Smooth muscle cell (in vitro differentiated cells): Measurements from ENCODE around the gene UBE3C. TPM values are rescaled to one million over a fixed set of nuclear protein-coding genes. Genes with fewer than 3 reads are reported as not detected.

Experiments
- DNase-seq: peaks from one replicate; lab custom pipeline; 2025; ENCODE audit not compliant: unreplicated experiment; lab: John Stamatoyannopoulos, UW
- H2AFZ ChIP-seq: fragments of 200-600 bp; sonication (generic); 2 replicates; pipeline ENCODE4 v1.6.0; 2016; ENCODE audit warnings: antibody characterized with exemption, low read depth, mild to moderate bottlenecking
- H3F3A ChIP-seq: fragments of 200-600 bp; sonication (generic); 2 replicates; pipeline ENCODE4 v1.6.0; 2017; ENCODE audit warnings: antibody characterized with exemption, low read depth
- H3K27ac ChIP-seq: fragments of 200-600 bp; sonication (generic); 2 replicates; pipeline ENCODE4 v1.5.1; 2016; ENCODE audit warnings: low read depth, mild to moderate bottlenecking
- H3K27me3 ChIP-seq: fragments of 200-600 bp; sonication (generic); 2 replicates; pipeline ENCODE4 v1.6.1; 2016; ENCODE audit warnings: low read depth, mild to moderate bottlenecking
- H3K36me3 ChIP-seq: fragments of 200-600 bp; sonication (generic); 2 replicates; pipeline ENCODE4 v1.5.1; 2016; ENCODE audit warnings: low read depth
- H3K4me1 ChIP-seq: fragments of 200-600 bp; sonication (generic); 2 replicates; pipeline ENCODE4 v1.5.1; 2016; ENCODE audit warnings: low read depth
- H3K4me2 ChIP-seq: fragments of 200-600 bp; sonication (generic); 2 replicates; pipeline ENCODE4 v1.6.0; 2016; ENCODE audit warnings: mild to moderate bottlenecking
- H3K4me3 ChIP-seq: fragments of 200-600 bp; sonication (generic); 2 replicates; pipeline ENCODE4 v1.5.1; 2016; ENCODE audit warnings: mild to moderate bottlenecking
- H3K79me2 ChIP-seq: fragments of 200-600 bp; sonication (generic); 2 replicates; pipeline ENCODE4 v1.6.0; 2016; ENCODE audit warnings: low read depth, mild to moderate bottlenecking
- H3K9ac ChIP-seq: fragments of 200-600 bp; sonication (generic); 2 replicates; pipeline ENCODE4 v1.6.0; 2016; ENCODE audit warnings: low read depth
- H3K9me3 ChIP-seq: fragments of 200-600 bp; sonication (generic); replicated peaks from 2 replicates; pipeline ENCODE4 v1.5.1; 2016; ENCODE audit warnings: low read depth
- H4K20me1 ChIP-seq: fragments of 200-600 bp; sonication (generic); 2 replicates; pipeline ENCODE4 v1.6.0; 2016; ENCODE audit warnings: low read depth
- CTCF ChIP-seq: fragments of 200-600 bp; sonication (generic); IDR thresholded peaks from 2 replicates; pipeline ENCODE4 v1.5.1; 2017; ENCODE audit warnings: borderline replicate concordance, mild to moderate bottlenecking, antibody characterized with exemption; ENCODE audit not compliant: insufficient read depth, poor library complexity, severe bottlenecking
- WGBS: methylation state at CpG from one replicate; pipeline ENCODE4 v1.1.7; 2016; ENCODE audit warnings: low lambda C conversion rate; 5-methylcytosine and 5-hydroxymethylcytosine counted together
- polyA plus RNA-seq: library from polyadenylated mRNA; unstranded; fragments of >200 nt; fragmentation: Nextera tagmentation; extraction: Ambion mirVana; gene quantifications from 2 replicates; pipeline ENCODE4 v1.2.1, GENCODE V29; 2016
- total RNA-seq: library from RNA; depleted of rRNA; stranded (reverse); fragments of >200 nt; gene quantifications from 2 replicates; pipeline ENCODE4 v1.2.3, GENCODE V29; 2014

UBE3C gene
- total and polyA plus RNA-seq, 2 experiments from 2014 or later = 16.3 to 43.1 TPM

- no peak overlapping the region for H3K27ac ChIP-seq
- no peak overlapping the region for H2AFZ ChIP-seq
- H3K27me3 ChIP-seq = no peaks in the 10 kb centered on the region
- no peak overlapping the region for H3K4me2 ChIP-seq
- H3K36me3 ChIP-seq = no peaks in the 10 kb centered on the region
- no peaks in the 10 kb centered on the region for H3K4me1 ChIP-seq
- H3K9ac ChIP-seq = no peak overlapping the region
- H3K9me3 ChIP-seq = no peaks in the 10 kb centered on the region
- no peaks in the 10 kb centered on the region for H4K20me1 ChIP-seq
- no peak overlapping the region for H3K4me3 ChIP-seq
- H3F3A ChIP-seq = no peaks in the 10 kb centered on the region
- no peaks in the 10 kb centered on the region for H3K79me2 ChIP-seq
- WGBS = 94% methylated on average over 13 of the region's 39 CpGs
- no peak for TF ChIP-seq CTCF
- no peak for DNase-seq
Measured at GRCh38 chr7:157279741-157280215, 141.1 kb downstream of the UBE3C start.

GRCh38 chr7:157280216-157280841, 141.6 kb downstream of the UBE3C start:
- no peaks in the 10 kb centered on the region for H3K79me2 ChIP-seq
- no peaks in the 10 kb centered on the region for H3F3A ChIP-seq
- H3K4me3 ChIP-seq = no peak overlapping the region
- 97% methylated on average over 24 of the region's 24 CpGs for WGBS
- no peaks in the 10 kb centered on the region for H4K20me1 ChIP-seq
- no peaks in the 10 kb centered on the region for H3K4me1 ChIP-seq
- no peak overlapping the region for H2AFZ ChIP-seq
- DNase-seq = no peak
- H3K27ac ChIP-seq = no peak overlapping the region
- H3K9ac ChIP-seq = no peak overlapping the region
- H3K36me3 ChIP-seq = no peaks in the 10 kb centered on the region
- H3K4me2 ChIP-seq = no peak overlapping the region
- H3K27me3 ChIP-seq = no peaks in the 10 kb centered on the region
- TF ChIP-seq CTCF = no peak
- no peaks in the 10 kb centered on the region for H3K9me3 ChIP-seq

- H3K36me3 ChIP-seq = no peaks in the 10 kb centered on the region
- H4K20me1 ChIP-seq = no peaks in the 10 kb centered on the region
- H3K27me3 ChIP-seq = no peaks in the 10 kb centered on the region
- H3K4me1 ChIP-seq = no peaks in the 10 kb centered on the region
- no peak overlapping the region for H3K27ac ChIP-seq
- DNase-seq = no peak
- no peak overlapping the region for H2AFZ ChIP-seq
- H3K4me3 ChIP-seq = no peak overlapping the region
- no peaks in the 10 kb centered on the region for H3F3A ChIP-seq
- no peak for TF ChIP-seq CTCF
- H3K4me2 ChIP-seq = no peak overlapping the region
- H3K9me3 ChIP-seq = no peaks in the 10 kb centered on the region
- WGBS = 94% methylated on average over 24 of the region's 24 CpGs
- H3K79me2 ChIP-seq = no peaks in the 10 kb centered on the region
- no peak overlapping the region for H3K9ac ChIP-seq
Measured at GRCh38 chr7:157281221-157281998, 142.7 kb downstream of the UBE3C start.
